ENCODE data around the gene MDM1. TPM values are rescaled to one million over a fixed set of nuclear protein-coding genes. Genes with fewer than 3 reads are reported as not detected.

MDM1 gene
- total RNA-seq, 2 donors from 2014 or later = 8.3 to 12.8 TPM

- H3K36me3 ChIP-seq = no peaks in the 10 kb centered on the region
- no peak for DNase-seq (ENCODE audit: low spot score)
- no peak overlapping the region for H3K27ac ChIP-seq
- H3K4me1 ChIP-seq = no peaks in the 10 kb centered on the region
- H3K9me3 ChIP-seq = no peaks in the 10 kb centered on the region
- TF ChIP-seq CTCF (IDR thresholded peaks at IDR 0.05) = no peak
- no peaks in the 10 kb centered on the region for H3K27me3 ChIP-seq
- no peak overlapping the region for H3K4me3 ChIP-seq
These were observed 62.4 kb downstream of the MDM1 start for GRCh38 chr12:68269779-68270178.

DNA sequence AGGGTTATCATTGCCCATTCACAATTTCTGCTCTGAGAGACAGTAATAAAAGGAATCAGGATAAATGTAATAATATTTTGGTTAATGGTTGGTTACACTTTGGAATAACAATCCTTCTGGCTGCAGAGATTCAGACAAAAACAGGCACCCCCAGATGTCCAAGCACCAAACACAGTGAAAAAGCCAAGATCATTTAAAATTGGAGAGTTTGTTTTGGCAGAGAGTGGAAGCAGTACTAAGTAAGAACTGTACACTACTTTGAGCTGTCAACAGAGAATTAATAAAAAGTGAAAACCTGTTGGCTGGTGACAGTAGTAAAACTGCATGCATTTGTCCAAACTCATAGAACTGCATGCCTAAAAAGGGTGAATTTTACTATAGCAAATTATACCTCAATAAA is 63.2 kb downstream of the MDM1 start:
- Histone ChIP-seq H3K27ac (no peak overlapping the region), H3K9me3 (no peaks in the 10 kb centered on the region), H3K4me3 (no peak overlapping the region), H3K4me1 (no peaks in the 10 kb centered on the region), H3K27me3 (no peaks in the 10 kb centered on the region), H3K36me3 (no peaks in the 10 kb centered on the region)
- DNase-seq (ENCODE audit: low spot score) = no peak
- no peak for TF ChIP-seq CTCF (IDR thresholded peaks at IDR 0.05)

GRCh38 chr12:68267892-68268396 is 64.2 kb downstream of the MDM1 start:
- Histone ChIP-seq H3K4me1 (no peaks in the 10 kb centered on the region), H3K27me3 (no peaks in the 10 kb centered on the region), H3K4me3 (no peak overlapping the region), H3K9me3 (no peaks in the 10 kb centered on the region), H3K36me3 (no peaks in the 10 kb centered on the region), H3K27ac (no peak overlapping the region)
- TF ChIP-seq CTCF (IDR thresholded peaks at IDR 0.05) = no peak
- no peak for DNase-seq (ENCODE audit: low spot score)

GRCh38 chr12:68264857-68265256 is 67.3 kb downstream of the MDM1 start:
- no peaks in the 10 kb centered on the region for H3K27me3 ChIP-seq
- H3K27ac ChIP-seq = no peak overlapping the region
- no peak for DNase-seq (ENCODE audit: low spot score)
- no peak overlapping the region for H3K4me3 ChIP-seq
- no peak for TF ChIP-seq CTCF (IDR thresholded peaks at IDR 0.05)
- H3K36me3 ChIP-seq = no peaks in the 10 kb centered on the region
- no peaks in the 10 kb centered on the region for H3K4me1 ChIP-seq
- no peaks in the 10 kb centered on the region for H3K9me3 ChIP-seq

GRCh38 chr12:68264158-68264855 is 67.9 kb downstream of the MDM1 start:
- Histone ChIP-seq H3K36me3 (no peaks in the 10 kb centered on the region), H3K9me3 (no peaks in the 10 kb centered on the region), H3K27ac (no peak overlapping the region), H3K27me3 (no peaks in the 10 kb centered on the region), H3K4me3 (no peak overlapping the region), H3K4me1 (no peaks in the 10 kb centered on the region)
- no peak for DNase-seq (ENCODE audit: low spot score)
- TF ChIP-seq CTCF (IDR thresholded peaks at IDR 0.05) = no peak

DNA sequence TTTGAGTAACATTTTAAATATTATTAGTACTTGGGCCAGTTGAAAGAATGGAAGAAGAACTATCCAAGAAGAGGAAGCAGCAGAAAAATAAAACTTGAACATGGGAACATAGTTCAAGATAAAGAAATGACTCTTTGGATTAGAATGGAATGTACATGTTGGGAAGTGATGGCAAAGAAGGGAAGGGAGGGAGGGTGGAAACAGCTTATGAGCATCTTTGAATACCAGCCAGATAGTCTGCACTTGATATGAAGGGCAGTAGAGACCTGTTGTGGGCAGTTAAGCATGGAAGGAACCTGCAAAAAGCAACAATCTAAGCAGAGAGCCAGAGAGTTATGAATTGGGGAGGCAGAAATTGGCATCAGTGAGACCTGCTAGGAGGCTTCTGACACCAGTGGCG is 68.8 kb downstream of the MDM1 start:
- H3K4me3 ChIP-seq = no peak overlapping the region
- no peaks in the 10 kb centered on the region for H3K36me3 ChIP-seq
- H3K27me3 ChIP-seq = no peaks in the 10 kb centered on the region
- DNase-seq (ENCODE audit: low spot score) = no peak
- no peaks in the 10 kb centered on the region for H3K9me3 ChIP-seq
- H3K27ac ChIP-seq = no peak overlapping the region
- H3K4me1 ChIP-seq = no peaks in the 10 kb centered on the region
- TF ChIP-seq CTCF (IDR thresholded peaks at IDR 0.05) = no peak

All from right atrium auricular region (tissue), 2 donors.